ENCODE data around the gene TSGA10.
"Not testable (repeated sequence)": the region's sequence is repeated elsewhere in the genome, so short reads cannot be mapped to it uniquely, and the experiment has no call there.

TSGA10 gene, protein sequence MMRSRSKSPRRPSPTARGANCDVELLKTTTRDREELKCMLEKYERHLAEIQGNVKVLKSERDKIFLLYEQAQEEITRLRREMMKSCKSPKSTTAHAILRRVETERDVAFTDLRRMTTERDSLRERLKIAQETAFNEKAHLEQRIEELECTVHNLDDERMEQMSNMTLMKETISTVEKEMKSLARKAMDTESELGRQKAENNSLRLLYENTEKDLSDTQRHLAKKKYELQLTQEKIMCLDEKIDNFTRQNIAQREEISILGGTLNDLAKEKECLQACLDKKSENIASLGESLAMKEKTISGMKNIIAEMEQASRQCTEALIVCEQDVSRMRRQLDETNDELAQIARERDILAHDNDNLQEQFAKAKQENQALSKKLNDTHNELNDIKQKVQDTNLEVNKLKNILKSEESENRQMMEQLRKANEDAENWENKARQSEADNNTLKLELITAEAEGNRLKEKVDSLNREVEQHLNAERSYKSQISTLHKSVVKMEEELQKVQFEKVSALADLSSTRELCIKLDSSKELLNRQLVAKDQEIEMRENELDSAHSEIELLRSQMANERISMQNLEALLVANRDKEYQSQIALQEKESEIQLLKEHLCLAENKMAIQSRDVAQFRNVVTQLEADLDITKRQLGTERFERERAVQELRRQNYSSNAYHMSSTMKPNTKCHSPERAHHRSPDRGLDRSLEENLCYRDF

DNA sequence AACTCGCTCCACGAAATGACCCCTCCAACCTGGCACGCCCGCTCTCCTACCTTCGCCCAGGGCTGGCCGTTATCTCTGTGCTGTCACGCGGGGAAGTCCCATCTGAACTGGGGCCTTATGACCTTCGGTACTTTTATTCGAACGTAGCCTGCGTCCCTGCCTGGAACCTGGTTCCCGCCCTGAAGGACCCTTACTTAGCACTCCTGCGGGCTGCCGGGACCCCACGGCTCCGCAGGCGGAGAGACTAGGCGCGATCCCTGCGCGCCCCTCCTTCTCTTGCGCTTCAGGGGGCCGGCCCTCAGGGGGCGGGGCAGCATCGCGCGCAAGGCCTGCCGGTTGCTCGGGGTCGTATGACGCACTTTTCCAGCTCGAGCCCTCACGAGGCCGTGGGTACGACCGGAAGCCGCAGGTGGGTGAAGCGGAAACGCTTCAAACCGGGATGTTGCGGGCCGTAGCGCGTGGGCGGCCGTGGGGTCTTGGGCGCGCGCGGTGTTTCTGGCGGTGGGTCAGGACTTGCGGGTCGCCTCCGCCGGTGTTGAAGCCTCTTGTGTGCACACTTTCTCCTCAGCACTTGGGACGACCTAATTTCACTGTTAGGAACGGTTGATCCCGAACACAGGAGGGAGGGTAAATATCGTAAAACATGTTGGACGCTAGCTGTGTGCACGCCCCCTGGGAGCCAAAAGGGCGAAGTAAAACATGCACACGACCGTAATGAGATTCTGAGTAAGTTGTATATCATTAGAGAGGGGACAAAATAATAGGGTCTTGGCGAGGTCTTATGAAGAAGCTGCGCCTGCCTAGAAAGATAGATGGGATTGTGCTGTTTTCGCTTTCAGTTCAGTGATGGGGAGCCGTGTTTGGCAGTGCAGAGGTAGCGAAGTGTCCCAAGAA lies at the start of gene TSGA10, which contains the start of gene LIPT1:
TSGA10 (minus strand) TSS at position 300 of the 894 bp plus-strand sequence. CDS start 45,503 bp downstream, outside the sequence.
LIPT1 (plus strand) TSS at position 325 of the 894 bp plus-strand sequence. CDS start 6,991 bp downstream, outside the sequence.
- DNase-seq (ENCODE audit: low spot score): peak; percentile 96

DNA sequence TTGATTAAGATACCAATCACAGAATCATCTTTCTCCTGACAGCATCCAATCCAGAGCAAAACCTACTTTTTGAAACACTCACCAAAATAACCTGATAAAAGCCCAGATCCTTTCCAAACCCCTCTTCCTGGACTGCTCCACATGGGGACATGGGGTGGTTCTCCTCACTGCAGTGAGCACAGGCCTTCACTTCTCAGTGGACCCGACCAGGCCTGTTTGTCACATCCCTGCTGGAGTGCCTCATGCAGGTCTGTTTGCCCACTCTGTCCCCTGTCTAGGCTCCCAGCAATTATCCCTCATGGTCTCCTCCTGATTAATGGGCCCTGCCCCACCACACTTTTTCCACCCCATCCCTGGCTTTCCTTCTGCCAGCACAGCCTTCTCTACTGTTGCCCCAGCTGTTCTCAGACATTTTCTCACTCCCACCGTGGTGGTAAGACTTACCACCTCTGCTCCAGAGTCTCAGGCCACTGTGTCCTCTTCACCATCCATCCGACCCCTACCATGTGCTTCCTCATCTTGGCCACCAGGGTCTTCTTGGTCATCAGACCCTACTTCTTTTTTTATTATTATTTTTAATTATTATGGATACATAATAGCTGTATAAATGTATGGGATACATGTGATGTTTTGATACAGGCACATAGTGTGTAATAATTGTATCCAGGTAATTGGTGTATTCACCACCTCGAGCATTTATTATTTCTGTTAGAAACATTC lies 47.4 kb upstream of the TSGA10 start:
- no peak for DNase-seq (ENCODE audit: low spot score)

DNA sequence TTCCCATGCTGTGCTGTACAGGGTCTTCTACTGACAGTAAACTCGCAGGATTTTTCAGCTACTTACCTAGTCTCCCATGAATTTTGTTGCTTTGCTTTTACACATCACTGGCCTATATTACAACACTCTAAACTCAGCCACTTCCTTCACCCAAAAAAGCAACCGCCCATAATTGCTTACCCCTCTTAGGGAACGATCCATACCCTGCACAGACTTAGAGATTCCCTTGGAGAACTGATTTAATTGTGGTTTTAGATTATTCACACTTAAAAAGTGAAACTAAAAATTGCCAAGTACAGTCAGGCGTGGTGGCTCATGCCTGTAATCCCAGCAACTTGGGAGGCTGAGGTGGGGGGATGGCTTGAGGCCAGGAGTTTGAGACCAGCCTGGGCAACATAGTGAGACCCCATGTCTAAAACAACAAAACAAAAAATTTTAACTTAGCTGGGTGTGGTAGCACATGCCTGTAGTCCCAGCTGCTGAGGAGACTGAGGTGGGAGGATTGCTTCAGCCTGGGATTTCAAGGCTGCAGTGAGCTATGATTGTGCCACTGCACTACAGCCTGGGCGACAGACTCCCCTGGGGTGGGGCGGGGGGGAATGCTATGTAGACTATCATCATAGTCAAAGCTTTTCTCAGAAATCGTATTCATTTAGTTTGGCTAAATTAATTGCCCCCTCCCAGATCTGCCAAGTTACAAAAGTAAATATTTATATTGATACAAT lies 45.5 kb upstream of the TSGA10 start:
- DNase-seq (ENCODE audit: low spot score): no peak

DNA sequence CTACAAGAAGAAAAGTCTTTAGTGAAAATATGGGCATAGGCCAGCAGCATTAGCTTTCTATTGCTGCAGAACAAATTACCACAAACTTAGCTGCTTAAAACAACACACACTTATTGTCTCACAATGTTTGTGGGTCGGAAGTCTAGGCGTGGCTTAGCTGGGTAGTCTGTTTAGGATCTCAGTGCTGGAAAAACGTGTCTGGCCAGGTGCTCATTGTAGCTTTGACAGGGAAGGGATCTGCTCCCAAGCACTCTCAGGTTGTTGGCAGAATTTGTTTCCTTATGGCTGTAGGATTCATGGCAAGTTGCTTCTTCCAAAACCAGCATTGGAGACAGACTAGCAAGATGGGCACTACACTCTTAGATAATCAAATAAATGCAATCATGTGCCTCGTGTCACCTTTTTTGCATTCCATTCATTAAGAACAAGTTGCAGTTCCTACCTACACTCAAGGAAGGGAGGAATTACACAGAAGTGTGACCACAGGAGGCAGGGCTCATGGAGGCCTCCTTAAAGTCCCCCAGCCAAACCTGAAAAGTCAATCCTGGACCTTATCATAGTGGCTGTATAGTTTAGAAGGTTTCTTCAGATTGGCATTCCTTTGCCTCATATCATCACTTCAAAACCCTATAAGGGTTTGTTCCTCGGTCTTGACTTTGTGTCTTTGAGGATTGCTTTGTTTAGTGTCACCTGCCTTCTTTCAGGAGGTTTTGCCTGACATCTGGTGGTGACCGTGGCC lies 43.5 kb upstream of the TSGA10 start:
- no peak for DNase-seq (ENCODE audit: low spot score)

DNA sequence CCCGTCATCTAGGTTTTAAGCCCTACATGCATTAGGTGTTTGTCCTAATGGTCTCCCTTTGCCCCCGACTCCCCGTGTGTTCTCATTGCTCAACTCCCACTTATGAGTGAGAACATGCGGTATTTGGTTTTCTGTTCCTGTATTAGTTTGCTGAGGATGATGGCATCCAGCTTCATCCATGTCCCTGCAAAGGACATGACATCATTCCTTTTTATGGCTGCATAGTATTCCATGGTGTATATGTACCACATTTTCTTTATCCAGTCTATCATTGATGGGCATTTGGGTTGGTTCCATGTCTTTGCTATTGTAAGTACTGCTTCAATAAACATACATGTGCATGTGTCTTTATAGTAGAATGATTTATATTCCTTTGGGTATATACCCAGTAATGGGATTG lies 37.6 kb upstream of the TSGA10 start:
- not testable (repeated sequence) for DNase-seq (ENCODE audit: low spot score)

DNA sequence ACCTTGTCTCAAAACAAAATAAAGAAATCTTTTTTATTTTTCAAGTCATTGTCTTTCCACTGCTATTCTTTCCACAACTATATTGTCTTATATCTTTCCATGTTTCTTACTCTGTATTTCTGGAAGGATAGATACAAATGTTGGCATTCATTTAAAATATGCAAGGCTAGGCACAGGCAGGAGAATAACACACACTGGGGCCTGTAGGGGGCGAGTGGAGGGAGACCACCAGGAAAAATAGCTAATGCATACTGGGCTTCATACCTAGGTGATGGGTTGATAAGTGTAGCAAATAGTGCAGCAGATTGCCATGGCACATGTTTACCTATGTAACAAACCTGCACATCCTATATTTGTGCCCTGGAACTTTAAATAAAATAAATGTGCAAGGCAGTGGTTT lies 35.8 kb upstream of the TSGA10 start:
- DNase-seq (ENCODE audit: low spot score): no peak

DNA sequence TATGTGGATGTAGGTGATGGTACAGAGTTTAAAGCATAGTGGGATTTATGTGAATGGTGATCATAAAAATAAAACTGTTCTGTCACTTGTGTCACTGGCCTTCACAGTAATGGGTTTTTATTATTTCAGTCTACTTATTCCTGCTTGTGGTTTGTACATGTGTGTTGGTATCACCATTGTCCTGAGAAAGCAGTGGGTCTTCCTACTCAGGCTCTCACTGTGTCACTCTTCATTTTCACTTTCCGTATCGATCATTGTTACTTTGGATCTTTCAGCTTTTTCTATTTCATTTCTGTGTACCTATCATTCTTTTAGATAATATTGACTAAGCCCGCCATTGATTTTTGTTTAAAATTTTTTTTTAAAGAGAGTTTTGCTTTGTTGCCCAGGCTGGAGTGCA lies 33.6 kb upstream of the TSGA10 start:
- no peak for DNase-seq (ENCODE audit: low spot score)

DNA sequence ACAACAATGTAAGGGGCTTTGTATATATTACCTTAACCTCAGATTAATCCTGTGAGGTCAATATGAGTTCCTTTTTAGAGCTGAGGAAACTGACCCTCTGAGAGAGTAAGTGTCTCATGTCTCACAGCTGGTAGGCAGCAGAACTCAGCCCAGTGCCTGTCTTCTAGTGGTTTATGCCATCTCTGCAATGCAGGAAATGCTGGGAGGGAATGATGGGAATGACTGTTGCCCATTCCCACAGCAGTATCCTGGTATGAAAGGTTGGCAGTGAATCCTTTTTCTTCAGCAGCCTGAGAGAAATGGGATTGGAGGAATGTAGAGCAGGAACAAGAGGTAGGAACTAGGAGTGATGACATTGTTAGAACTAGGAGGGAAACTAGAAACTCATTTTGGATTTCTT lies 32.3 kb upstream of the TSGA10 start:
- DNase-seq (ENCODE audit: low spot score): no peak

DNA sequence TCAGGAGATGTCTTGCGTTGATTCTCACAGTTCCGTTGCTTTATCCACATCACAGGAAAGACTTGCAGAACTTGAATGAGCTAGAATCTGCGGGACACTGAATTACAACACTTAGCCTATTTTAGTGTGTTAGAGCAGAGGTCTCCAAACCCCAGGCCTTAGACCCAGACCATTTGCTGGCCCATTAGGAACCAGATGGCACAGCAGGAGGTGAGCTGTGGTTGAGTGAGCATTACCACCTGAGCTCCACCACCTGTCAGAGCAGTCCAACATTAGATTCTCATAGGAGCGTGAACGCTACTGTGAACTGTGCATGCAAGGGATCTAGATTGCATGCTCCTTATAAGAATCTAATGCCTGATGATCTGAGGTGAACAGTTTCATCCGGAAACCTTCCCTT lies 30.1 kb upstream of the TSGA10 start:
- DNase-seq (ENCODE audit: low spot score): no peak

DNA sequence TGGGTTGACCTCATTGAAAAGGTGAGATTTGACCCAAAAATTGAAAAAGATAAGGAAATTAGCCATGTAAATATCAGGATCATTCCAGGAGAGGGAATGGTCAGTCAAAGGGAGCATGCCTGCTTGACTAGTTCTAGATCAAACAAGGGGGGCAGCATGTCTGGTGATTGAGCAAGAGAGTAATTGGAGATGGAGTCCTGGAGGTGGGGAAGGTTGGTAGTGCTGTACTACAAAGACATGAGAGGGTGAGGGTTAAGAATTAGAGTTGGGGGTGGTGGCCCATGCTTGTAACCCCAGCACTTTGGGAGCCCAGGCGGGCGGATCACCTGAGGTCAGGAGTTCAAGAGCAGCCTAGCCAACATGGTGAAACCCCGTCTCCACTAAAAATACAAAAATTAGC lies 28.3 kb upstream of the TSGA10 start:
- no peak for DNase-seq (ENCODE audit: low spot score)

DNA sequence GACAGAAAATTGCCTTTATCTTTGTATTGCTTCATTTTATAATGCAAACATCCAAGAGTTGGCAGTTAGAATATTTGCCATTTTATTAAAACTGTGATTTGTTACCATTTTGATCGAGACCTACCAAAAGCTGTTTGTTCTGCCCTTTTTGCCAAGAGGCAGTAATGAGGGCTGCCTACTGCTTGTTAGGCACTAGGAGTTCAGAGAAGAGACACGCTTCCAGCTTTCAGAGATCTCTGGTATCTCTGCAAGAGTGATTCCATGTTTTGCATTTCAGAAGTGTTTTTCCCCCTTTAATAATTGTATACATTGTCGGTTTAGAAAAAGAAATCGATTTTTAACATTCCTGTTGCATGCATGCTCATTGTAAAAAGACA lies 26.9 kb upstream of the TSGA10 start:
- no peak for DNase-seq (ENCODE audit: low spot score)

DNA sequence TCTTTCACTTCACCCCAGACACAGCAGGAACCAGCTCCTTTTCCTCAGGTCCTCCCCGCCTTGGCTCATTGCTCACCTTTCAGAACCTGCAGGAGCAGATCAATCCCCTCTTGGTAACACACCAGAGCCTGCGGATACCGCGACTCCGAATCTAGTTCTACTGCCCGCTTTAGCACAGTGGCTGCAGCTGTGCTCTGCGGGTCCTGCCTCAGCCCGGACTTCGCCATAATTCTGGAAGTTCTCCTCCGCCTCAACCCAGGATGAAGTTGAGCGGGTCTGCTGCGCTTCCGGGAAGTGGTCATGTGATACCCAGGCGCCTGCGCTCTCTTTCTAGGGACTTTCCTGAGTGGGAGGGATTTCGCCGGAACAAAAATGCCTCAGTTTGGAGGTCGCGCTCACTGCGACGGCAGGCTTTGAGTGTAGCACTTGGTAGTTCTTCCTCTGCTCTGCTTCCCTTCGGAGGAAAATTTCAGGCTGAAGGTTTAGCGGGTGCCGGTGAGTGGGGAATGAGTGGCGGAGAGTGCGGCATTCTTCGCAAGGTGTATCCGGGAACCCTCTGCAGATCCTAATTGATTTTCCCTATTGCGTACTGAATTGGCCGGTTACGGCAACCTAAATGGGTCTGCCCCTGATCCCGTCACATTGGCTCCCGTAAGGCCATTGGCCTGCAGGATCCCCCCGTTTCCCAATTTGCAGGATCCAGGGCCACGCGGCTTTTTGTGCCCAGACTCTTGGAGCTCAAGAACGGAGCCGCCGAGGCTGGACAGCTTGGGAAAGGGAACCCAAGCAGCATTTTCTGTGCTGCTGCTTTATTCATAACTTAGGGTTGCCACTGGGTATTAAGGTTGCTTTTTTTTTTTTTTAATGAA lies 26.2 kb upstream of the TSGA10 start, which contains the start of the genes MITD1 and MRPL30:
MITD1 (minus strand) TSS at position 304 of the 869 bp plus-strand sequence; CDS start at position 227, 77 bp downstream.
MRPL30 (plus strand) TSS at position 430 of the 869 bp plus-strand sequence. CDS start 5,020 bp downstream, outside the sequence.
- DNase-seq (ENCODE audit: low spot score): peak; percentile 86

DNA sequence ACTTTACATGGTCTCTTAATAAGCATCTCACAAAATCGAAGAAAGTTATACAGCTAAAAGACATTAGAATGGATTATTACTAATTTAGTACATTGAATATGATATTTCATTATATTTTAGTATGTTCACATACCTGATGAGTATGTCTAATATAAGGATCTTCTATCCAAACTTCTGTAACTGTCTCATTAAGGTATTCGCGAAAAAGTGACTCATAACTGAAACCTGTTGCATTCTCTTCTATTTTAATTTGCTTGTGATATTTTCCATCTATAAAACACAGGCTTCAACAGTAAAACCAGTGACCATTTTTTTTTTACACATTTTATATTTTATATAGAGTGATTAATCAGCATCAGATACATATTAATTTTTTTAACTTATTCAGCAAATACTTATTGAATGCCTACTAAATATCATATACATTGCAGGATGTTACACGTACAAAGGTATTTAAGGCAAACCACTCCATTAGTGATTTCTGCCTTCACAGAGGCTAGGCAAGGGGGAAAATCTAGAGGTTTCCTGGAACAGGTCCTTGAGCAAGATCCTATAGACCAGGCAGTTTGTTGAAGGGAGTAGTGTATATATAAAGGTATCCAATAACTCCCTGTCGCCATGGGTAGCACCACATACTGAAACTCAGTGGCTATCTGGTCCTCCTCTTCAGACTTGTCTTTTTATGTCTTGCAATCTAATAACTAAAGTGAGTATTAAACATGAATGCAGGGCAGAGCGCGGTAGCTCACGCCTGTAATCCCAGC lies 16.8 kb upstream of the TSGA10 start:
- no peak for DNase-seq (ENCODE audit: low spot score)

DNA sequence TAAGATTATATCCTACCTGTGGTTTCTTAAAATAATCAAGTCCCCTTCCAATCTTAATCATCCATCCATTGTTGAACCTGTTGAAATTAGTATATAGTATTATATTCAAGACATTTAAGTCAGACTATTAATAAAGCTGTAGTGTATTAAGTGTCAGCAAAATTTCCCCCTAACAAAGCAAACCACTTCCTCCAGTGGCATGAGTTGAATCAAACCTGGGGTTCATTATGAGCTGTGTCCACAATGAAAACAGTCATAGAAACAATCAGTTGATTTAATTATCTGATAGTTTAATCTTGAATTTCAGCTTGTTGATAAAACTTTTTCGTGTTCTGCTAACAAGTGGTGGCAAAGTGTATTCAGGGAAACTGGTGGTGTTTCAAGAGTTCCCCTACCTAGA lies 14.8 kb upstream of the TSGA10 start:
- no peak for DNase-seq (ENCODE audit: low spot score)

DNA sequence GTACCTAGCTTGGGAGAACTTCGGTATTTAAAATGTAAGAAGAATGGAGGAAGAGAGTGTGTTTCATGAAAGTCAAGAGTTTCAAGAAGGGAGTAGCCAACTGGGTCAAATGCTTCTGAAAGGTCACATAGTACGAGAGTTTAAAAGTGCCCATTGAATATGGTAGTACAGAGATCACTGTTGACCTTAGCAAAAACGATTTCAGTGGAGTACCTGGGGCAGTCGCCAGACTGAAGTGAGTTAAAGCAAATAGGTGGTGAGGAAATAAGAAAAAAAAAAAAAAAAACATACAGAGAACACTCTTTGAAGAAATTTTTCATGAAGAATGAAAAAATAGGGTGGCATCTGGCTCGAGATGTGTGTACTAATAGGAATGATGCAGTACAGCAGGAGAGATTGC lies 11.5 kb upstream of the TSGA10 start:
- DNase-seq (ENCODE audit: low spot score): no peak

DNA sequence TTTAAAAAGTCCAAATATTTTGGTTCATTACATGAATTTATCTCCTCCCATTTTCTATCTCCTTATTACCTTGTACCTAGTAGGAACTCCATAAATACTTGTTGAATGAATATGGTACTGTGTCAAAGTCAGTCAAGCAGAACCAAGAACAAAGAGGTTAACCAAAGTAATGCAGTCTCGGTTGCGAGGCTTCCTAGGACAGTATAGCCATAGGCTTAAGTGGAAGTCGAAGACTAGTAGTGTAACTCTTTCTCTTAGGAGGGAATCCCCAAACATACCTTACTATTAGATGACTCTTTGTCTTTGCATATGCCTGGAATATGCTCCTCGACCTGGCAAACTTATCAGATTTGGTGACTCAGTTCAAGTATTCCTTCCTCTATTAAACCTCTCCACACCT lies 4.9 kb upstream of the TSGA10 start:
- DNase-seq (ENCODE audit: low spot score): no peak

DNA sequence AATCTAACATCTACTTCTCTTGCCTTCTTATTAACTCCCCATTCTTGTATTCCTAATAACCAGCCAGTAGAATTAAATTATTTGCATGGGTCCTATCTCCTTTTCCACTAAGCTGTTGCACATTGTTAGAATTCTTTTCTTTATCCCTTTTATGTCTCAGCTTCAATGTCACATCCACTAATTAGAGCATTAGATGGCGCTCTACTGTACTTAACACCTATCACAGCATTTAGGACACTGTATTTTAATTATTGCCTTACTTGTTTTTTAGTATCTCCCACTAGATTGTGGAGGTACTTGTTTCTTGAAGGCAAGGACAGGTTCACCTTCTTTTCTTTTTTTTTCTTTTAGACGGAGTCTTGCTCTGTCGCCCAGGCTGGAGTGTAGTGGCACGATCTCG lies 3.9 kb upstream of the TSGA10 start:
- DNase-seq (ENCODE audit: low spot score): no peak

DNA sequence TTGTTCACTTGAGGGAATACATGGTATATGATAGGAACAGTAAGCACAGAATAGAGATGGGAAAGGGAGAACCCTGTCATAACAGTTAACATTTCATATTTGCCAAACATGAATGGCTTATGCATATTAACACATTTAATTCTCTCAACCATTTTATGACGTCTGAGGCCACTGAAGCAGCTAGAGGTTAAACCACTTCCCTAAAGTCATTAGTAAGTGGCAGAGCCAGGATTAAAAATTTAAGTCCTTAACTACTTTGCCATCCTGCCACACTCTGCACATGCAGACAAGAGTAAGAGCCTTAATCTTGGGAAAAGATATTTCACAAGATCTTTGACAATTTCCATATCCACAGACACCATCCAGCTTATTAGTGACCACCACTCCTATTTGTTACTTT lies 2.1 kb upstream of the TSGA10 start:
- peak; percentile 24 for DNase-seq (ENCODE audit: low spot score)

All from germinal center (tissue), 1 donor.